ENCODE results near the gene CEP170. TPM values are rescaled to one million over a fixed set of nuclear protein-coding genes. Genes with fewer than 3 reads are reported as not detected.

Gene CEP170
- polyA plus RNA-seq, 1 donor from 2014 or later, result 403 TPM

DNA sequence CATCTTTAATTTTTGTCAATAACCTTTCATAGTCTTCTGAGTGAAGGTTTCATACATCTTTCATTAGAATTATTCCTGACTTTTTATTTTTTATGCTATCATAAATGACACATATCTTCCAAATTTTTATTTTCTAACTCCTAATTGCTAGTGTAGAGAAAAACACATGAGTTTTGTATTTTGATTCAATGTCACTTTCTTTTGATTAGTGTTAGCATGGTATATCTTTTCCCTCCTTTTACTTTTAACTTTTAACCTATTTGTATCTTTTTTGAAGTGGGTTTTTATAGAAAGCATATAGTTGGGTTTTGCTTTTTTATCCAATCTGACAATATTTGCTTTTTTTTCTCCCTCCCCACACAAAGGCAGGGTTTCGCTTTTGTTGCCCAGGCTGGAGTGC lies 44.0 kb upstream of the CEP170 start:
- Histone ChIP-seq H3K9me3 (ENCODE audit: low read length) (no peaks in the 10 kb centered on the region), H3K4me3 (ENCODE audit: low read length) (no peak overlapping the region), H4K20me1 (ENCODE audit: insufficient read depth) (no peaks in the 10 kb centered on the region), H3K4me2 (ENCODE audit: low read length) (no peak overlapping the region), H3K9me2 (ENCODE audit: insufficient read depth, low read length) (no peaks in the 10 kb centered on the region), H3K36me3 (ENCODE audit: insufficient read depth, low read length) (peaks cover 3% of the 10 kb centered on the region), H3K79me2 (replicated peaks; ENCODE audit: insufficient read depth, low read length) (no peaks in the 10 kb centered on the region), H3F3A (ENCODE audit: insufficient read depth, low read length, poor library complexity, severe bottlenecking) (no peaks in the 10 kb centered on the region), H3K27ac (ENCODE audit: low read length) (no peak overlapping the region), H2AFZ (ENCODE audit: low read depth, low read length) (no peak overlapping the region), H3K9ac (ENCODE audit: low read length) (no peak overlapping the region), H3K27me3 (ENCODE audit: insufficient read depth, low read depth, low read length) (no peaks in the 10 kb centered on the region)
- TF ChIP-seq EZH2 (IDR thresholded peaks at IDR 0.05; ENCODE audit: borderline replicate concordance, insufficient read depth, low read length, poor library complexity, severe bottlenecking) (no peak), TAF1 (IDR thresholded peaks at IDR 0.05; ENCODE audit: low read depth) (no peak), REST (IDR thresholded peaks at IDR 0.05; ENCODE audit: borderline replicate concordance) (no peak), MXI1 (conservative IDR thresholded peaks at IDR 0.05; ENCODE audit: poor library complexity, severe bottlenecking) (no peak), RAD21 (conservative IDR thresholded peaks at IDR 0.05) (no peak), POLR2AphosphoS5 (IDR thresholded peaks at IDR 0.05) (no peak), EP300 (conservative IDR thresholded peaks at IDR 0.05; ENCODE audit: poor library complexity, severe bottlenecking) (no peak), SMC3 (conservative IDR thresholded peaks at IDR 0.05; ENCODE audit: poor library complexity) (no peak)
- TF ChIP-seq, protein P1, sequence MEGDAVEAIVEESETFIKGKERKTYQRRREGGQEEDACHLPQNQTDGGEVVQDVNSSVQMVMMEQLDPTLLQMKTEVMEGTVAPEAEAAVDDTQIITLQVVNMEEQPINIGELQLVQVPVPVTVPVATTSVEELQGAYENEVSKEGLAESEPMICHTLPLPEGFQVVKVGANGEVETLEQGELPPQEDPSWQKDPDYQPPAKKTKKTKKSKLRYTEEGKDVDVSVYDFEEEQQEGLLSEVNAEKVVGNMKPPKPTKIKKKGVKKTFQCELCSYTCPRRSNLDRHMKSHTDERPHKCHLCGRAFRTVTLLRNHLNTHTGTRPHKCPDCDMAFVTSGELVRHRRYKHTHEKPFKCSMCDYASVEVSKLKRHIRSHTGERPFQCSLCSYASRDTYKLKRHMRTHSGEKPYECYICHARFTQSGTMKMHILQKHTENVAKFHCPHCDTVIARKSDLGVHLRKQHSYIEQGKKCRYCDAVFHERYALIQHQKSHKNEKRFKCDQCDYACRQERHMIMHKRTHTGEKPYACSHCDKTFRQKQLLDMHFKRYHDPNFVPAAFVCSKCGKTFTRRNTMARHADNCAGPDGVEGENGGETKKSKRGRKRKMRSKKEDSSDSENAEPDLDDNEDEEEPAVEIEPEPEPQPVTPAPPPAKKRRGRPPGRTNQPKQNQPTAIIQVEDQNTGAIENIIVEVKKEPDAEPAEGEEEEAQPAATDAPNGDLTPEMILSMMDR (IDR thresholded peaks at IDR 0.05; ENCODE audit: poor library complexity, severe bottlenecking), result no peak

- TF ChIP-seq SMC3 (conservative IDR thresholded peaks at IDR 0.05; ENCODE audit: poor library complexity) (no peak), EZH2 (IDR thresholded peaks at IDR 0.05; ENCODE audit: borderline replicate concordance, insufficient read depth, low read length, poor library complexity, severe bottlenecking) (no peak), POLR2AphosphoS5 (IDR thresholded peaks at IDR 0.05) (no peak), TAF1 (IDR thresholded peaks at IDR 0.05; ENCODE audit: low read depth) (no peak), RAD21 (conservative IDR thresholded peaks at IDR 0.05) (no peak), REST (IDR thresholded peaks at IDR 0.05; ENCODE audit: borderline replicate concordance) (no peak), EP300 (conservative IDR thresholded peaks at IDR 0.05; ENCODE audit: poor library complexity, severe bottlenecking) (no peak), MXI1 (conservative IDR thresholded peaks at IDR 0.05; ENCODE audit: poor library complexity, severe bottlenecking) (no peak)
- TF ChIP-seq, protein P1 (IDR thresholded peaks at IDR 0.05; ENCODE audit: poor library complexity, severe bottlenecking), result no peak
- H3K9me3 ChIP-seq (ENCODE audit: low read length), result no peaks in the 10 kb centered on the region
- no peaks in the 10 kb centered on the region for H3K79me2 ChIP-seq (replicated peaks; ENCODE audit: insufficient read depth, low read length)
- no peak overlapping the region for H3K4me3 ChIP-seq (ENCODE audit: low read length)
- peaks cover 3% of the 10 kb centered on the region for H3K36me3 ChIP-seq (ENCODE audit: insufficient read depth, low read length)
- no peaks in the 10 kb centered on the region for H3K27me3 ChIP-seq (ENCODE audit: insufficient read depth, low read depth, low read length)
- no peaks in the 10 kb centered on the region for H3F3A ChIP-seq (ENCODE audit: insufficient read depth, low read length, poor library complexity, severe bottlenecking)
- no peak overlapping the region for H3K9ac ChIP-seq (ENCODE audit: low read length)
- H3K9me2 ChIP-seq (ENCODE audit: insufficient read depth, low read length), result no peaks in the 10 kb centered on the region
- H3K4me2 ChIP-seq (ENCODE audit: low read length), result no peak overlapping the region
- H2AFZ ChIP-seq (ENCODE audit: low read depth, low read length), result no peak overlapping the region
- no peaks in the 10 kb centered on the region for H4K20me1 ChIP-seq (ENCODE audit: insufficient read depth)
- H3K27ac ChIP-seq (ENCODE audit: low read length), result no peak overlapping the region
Measured at GRCh38 chr1:243294723-243295121, 39.6 kb upstream of the CEP170 start.
